VCaP (cell line): ENCODE measurements around the gene PSEN2.

Experiments used
- H3K27ac ChIP-seq: fragments of 450-650 bp; 2 replicates; pipeline ENCODE4 v1.5.1; 2017
- TF ChIP-seq, protein P1 (sequence below): fragments of 450-650 bp; conservative IDR thresholded peaks from 2 replicates; pipeline ENCODE4 v1.5.1; 2017; ENCODE audit warnings: mild to moderate bottlenecking, moderate library complexity

The PSEN2 gene

DNA sequence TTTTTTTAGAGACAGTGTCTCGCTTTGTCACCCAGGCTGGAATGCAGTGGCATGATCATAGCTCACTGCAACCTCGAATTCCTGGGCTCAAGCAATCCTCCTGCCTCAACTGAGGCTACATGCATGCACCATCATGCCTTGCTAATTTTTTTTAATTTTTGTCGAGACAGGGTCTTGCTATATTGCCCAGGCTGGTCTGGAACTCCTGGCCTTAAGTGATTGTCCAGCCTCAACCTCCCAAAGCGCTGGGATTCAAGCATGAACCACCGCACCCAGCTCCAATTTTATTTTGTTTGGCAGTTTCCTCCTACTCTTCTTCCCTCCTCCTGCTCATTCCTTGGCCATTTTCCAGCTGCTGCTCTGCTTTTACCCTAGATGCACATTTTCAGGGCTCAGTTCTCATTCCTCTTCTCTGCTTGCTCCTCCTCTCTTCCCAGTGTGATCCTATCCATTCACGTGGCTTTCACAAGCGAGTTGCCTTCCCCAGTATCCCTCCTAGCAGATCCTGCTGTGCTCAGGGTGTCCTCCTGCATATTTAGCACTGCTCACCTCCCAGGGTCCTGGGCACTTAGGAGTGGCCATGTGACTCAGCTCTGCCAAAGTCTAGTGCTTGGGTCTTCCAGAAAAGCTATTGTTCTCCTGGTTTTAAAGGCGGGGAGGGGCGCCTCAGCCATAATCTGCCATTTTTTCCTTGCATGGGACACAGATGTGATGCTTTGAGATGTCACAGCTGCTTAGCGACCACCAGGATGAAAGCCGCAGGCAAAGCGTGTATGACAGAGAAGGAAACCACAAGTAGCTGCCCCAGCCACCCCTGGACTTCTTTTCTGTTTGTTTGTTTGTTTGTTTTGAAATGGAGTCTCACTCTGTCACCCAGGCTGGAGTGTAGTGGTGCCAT lies 33.7 kb downstream of the PSEN2 start:
- TF ChIP-seq, protein P1, sequence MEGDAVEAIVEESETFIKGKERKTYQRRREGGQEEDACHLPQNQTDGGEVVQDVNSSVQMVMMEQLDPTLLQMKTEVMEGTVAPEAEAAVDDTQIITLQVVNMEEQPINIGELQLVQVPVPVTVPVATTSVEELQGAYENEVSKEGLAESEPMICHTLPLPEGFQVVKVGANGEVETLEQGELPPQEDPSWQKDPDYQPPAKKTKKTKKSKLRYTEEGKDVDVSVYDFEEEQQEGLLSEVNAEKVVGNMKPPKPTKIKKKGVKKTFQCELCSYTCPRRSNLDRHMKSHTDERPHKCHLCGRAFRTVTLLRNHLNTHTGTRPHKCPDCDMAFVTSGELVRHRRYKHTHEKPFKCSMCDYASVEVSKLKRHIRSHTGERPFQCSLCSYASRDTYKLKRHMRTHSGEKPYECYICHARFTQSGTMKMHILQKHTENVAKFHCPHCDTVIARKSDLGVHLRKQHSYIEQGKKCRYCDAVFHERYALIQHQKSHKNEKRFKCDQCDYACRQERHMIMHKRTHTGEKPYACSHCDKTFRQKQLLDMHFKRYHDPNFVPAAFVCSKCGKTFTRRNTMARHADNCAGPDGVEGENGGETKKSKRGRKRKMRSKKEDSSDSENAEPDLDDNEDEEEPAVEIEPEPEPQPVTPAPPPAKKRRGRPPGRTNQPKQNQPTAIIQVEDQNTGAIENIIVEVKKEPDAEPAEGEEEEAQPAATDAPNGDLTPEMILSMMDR = no peak

DNA sequence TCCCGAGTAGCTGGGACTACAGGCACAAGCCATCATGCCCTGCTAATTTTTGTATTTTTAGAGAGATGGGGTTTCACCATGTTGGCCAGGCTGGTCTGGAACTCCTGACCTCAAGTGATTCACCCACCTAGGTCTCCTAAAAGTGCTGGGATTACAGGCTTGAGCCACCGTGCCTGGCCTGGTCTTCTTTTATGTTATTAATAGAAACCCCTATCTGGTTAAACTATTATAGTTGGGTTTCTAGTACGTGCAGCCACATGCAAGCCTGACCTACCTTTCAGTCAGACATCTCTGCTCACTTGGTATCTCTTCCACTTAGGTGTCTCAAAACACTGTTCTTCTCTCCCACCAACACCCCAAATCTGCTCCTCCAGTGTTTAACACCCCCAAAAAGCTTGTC lies 34.4 kb downstream of the PSEN2 start:
- TF ChIP-seq, protein P1 = no peak
- H3K27ac ChIP-seq = no peak overlapping the region

More for the DNA sequence above, 33.7 kb downstream of the PSEN2 start:
- H3K27ac ChIP-seq = no peak overlapping the region

GRCh38 chr1:226908419-226908818 lies 38.0 kb downstream of the PSEN2 start:
- H3K27ac ChIP-seq = no peak overlapping the region
- TF ChIP-seq, protein P1 = no peak

GRCh38 chr1:226908913-226909312 lies 38.5 kb downstream of the PSEN2 start:
- TF ChIP-seq, protein P1 = no peak
- H3K27ac ChIP-seq = no peak overlapping the region

DNA sequence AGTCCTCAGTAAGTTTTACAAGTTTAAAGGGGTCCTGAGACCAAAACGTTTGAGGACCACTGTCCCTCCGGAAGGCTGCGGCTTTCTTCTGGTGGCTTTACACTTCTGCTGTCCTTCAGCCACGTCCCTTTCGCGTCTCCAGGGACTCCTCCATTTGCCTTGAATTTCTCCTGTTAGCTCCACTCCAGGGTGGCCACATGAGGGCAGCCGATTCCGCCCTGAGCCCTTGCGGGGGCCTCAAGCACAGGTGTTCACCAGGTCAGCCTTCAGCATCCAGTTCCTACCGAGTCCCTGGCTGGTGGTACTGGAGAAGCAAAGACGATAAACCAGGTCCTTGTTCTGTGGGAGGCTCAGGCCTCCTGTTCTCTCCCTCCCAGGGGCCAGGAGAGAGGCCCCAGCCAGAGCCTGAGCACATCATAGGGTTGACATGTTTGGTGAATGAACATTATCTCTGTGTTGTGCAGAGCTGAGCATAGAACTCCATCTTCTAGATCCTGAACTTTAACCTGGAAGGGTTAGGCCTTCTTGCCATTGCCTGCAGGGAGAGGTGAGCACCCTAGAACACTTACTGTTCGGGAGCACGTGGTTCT lies 42.3 kb downstream of the PSEN2 start:
- TF ChIP-seq, protein P1 = peak; percentile 75
- no peak overlapping the region for H3K27ac ChIP-seq

DNA sequence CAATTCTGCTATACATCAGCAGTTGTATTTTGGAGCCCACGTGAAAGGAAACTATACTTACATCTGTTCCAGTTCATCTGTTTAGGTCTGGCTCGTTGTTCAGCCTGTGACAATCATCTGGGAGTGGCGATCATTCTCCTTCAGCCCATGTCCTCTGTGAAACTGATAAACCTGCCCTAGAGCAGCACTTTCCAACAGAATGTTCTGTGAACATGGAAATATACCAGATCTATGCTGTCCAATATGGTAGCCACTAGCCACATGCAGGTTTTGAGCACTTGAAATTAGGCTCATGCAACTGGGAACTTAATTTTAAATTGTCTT lies 45.2 kb downstream of the PSEN2 start:
- H3K27ac ChIP-seq = no peak overlapping the region
- TF ChIP-seq, protein P1 = no peak

GRCh38 chr1:226916497-226916896 lies 46.1 kb downstream of the PSEN2 start:
- TF ChIP-seq, protein P1 = no peak

More at GRCh38 chr1:226916497-226916896, 46.1 kb downstream of the PSEN2 start:
- H3K27ac ChIP-seq = no peak overlapping the region
